Gastrocnemius medialis (tissue), 4 donors: Measurements from ENCODE around the gene LRP11.

ENCODE experiments used
- POLR2A ChIP-seq, 2 donors: fragments of 450-650 bp; IDR thresholded peaks; one replicate each; pipeline ENCODE4 v1.6.1; 2017; ENCODE audit warnings: antibody characterized with exemption in 2 of 2, mild to moderate bottlenecking in 2 of 2, moderate library complexity in 2 of 2
- TF ChIP-seq, protein P1 (sequence below), 5 experiments: fragments of 450-650 bp in 3 of 5; fragments of 200-600 bp in 2 of 5; sonication (generic) in 2 of 5; IDR thresholded peaks in 4 of 5; conservative IDR thresholded peaks in 1 of 5; 1 replicate in 4 of 5; 2 replicates in 1 of 5; pipeline ENCODE4 v1.5.1; 2016 to 2019; ENCODE audit warnings: antibody characterized with exemption in 5 of 5, mild to moderate bottlenecking in 3 of 5, moderate library complexity in 3 of 5

DNA sequence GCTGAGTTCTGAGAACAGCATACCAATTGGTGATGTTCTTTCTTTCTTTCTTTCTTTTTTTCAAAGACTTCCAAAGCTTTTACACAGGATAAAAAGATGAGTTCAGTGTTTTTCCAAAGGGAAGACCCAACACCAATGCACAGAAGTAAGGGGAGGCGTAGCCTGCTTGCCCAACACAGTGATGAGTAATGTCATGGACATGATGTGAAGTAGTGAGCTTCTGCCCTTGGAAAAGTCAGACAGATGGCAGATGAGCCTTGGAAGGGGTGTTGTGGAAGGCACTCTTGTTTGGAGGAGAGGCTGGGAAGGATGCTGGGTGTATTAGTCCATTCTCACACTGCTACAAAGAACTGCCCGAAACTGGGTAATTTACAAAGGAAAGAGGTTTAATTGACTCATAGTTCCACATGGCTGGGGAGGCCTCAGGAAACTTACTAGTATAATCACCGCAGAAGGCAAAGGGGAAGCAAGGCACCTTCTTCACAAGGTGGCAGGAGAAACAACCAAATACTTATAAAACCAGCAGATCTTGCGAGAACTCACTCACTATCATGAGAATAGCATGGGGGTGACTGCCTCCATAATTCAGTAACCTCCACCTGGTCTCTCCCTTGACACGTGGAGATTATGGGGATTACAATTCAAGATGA lies 12.6 kb downstream of the LRP11 start:
- no peak for TF ChIP-seq POLR2A (IDR thresholded peaks at IDR 0.05)
- TF ChIP-seq, protein P1, sequence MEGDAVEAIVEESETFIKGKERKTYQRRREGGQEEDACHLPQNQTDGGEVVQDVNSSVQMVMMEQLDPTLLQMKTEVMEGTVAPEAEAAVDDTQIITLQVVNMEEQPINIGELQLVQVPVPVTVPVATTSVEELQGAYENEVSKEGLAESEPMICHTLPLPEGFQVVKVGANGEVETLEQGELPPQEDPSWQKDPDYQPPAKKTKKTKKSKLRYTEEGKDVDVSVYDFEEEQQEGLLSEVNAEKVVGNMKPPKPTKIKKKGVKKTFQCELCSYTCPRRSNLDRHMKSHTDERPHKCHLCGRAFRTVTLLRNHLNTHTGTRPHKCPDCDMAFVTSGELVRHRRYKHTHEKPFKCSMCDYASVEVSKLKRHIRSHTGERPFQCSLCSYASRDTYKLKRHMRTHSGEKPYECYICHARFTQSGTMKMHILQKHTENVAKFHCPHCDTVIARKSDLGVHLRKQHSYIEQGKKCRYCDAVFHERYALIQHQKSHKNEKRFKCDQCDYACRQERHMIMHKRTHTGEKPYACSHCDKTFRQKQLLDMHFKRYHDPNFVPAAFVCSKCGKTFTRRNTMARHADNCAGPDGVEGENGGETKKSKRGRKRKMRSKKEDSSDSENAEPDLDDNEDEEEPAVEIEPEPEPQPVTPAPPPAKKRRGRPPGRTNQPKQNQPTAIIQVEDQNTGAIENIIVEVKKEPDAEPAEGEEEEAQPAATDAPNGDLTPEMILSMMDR (IDR thresholded peaks at IDR 0.05 in 4 of 5, conservative IDR thresholded peaks at IDR 0.05 in 1 of 5): no peak
